TTC549 (cell line): ENCODE measurements around the gene NSUN6.

ENCODE experiments used
- FAIRE-seq: peaks from 2 replicates; lab custom pipeline; 2012; peaks lifted over from hg19 to GRCh38; lab: Jason Lieb, UNC

The NSUN6 gene

DNA sequence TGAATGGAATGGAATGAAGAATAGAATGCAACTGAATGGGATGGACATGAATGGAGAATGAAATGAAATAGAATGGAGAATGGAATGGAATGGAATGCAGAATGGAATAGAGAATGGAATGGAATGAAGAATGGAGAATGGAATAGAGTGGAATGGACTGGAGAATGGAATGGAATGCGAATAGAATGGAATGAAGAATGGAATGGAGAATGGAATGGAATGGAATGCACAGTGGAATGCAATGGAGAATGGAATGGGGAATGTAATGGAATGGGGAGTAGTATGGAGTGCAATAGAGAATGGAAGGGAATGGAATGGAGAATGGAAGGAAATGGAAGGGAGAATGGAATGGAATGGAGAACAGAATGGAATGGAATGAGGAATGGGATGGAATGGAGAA is 93.4 kb downstream of the NSUN6 start:
- FAIRE-seq: no peak

DNA sequence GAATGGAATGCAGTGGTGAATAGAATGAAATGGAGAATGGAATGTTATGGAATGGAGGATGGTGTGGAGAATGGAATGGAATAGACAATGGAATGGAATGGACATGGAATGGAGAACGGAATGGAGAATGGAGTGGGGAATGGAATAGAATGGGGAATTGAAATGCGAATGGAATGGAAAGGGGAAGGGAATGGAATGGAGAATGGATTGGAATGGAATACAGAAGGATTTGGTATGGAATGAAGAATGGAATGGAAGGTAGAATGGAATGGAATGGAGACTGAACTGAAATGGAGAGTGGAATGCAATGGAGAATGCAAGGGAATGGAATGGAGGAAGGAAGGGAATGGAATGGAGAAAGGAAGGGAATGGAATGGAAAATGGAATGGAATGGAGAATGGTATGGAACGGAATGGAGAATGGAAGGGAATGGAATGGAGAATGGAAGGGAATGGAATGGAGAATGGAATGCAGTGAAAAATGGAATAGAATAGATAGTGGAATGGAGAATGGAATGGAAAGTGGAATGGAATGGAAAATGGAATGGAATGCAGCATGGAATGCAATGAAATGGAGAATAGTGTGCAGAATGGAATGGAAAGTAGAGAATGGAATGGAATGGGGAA is 94.8 kb downstream of the NSUN6 start:
- FAIRE-seq: no peak

DNA sequence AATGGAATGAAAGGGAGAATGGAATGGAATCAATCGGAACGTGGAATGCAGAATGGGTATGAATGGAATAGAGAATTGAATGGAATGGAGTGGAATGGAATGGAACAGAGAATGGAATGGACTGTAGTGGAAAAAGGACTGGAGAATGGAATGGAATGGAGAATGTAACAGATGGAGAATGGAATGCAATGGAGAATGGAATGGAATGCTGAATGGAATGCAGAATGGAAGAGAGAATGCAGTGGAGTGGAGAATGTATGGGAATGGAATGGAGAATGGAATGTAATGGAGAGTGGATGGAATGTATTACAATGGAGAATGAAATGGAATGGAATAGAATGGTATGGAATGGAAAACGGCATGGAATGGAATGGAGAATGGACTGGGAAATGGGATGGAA is 96.9 kb downstream of the NSUN6 start:
- FAIRE-seq: no peak

DNA sequence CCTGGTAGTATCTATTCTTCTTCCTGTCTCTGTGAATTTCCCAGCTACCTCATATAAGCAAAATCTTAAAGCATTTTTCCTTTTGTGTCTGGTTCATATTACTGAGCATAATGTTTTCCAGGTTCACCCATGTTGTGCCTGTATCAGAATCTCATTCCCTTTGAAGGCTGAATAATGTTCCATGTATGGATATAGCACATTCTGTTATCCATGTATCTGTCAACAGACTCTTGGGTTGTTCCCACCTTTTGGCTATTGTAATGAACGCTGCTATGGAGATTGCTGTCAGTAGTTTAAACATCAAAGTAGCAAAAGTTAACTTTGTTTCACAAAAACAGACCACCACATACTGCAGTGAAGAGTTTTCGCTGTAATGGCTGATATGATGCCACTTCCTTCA is 99.9 kb downstream of the NSUN6 start:
- FAIRE-seq: no peak

DNA sequence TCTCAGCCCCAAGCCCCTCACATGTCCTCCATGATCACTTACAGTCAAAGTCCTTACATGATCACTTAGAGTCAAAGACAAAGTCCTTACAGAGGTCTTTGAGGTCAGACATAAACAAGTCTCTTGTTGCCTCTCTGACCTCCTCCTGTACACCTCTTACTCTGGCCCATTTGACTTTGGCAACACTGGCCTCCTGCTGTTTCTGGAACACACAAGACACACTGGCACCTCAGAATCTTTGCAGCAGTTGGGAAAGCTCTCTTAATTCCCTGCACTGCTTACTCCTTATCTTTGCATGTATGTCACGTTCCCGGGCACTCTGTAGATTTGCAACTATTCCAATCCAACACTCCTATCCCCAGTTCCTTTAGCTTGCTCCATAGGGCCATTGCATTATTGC is 102.3 kb downstream of the NSUN6 start:
- FAIRE-seq: no peak

DNA sequence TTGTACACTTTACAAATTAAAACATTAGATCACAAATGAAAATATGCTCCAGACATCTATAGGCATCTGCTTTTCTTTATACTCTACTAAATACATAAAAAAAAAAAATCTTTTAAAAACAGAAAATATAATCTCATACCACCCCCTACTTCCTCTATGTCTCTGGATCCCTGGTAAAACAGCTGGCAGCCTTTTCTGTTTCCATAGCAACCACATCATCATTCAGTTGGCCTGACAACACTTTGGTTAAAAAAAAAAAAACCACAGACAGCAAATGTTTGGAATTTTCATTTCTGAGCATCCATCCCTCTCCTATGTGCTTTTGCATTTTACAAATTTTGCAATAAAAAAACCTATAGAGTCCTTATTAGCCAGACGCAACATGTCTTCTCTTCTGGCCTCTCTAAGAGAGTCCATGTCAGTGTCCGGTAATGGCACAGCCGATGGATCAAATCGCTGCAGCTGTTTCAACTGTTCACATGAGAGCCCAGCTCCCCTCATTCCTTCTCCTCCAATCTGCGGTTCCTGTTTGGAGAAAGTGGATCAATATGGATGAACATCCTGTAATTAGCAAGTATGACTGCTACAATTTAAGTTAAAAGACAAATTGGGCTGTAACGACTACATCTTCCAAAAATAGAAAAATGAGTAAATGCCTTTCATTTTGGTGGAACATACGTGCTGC is 105.6 kb downstream of the NSUN6 start:
- no peak for FAIRE-seq

DNA sequence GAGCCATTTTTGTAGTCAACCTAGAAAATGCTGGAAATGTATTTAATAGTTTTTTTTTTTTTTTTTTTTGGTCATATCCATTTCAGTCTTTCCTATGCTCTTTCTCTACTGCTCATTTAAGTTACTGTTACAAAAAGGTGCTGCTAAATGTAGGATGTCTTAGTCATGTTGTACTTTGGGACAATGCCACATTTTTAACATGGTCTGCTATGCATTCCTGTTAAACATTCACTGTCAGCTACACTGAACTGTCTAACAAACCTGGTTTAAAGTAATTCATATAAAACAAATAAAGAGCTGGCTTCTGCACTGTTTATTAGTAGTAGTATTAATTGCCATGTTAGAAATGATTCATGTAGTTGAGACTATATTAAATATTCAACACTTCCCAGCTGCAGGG is 108.6 kb downstream of the NSUN6 start:
- no peak for FAIRE-seq

DNA sequence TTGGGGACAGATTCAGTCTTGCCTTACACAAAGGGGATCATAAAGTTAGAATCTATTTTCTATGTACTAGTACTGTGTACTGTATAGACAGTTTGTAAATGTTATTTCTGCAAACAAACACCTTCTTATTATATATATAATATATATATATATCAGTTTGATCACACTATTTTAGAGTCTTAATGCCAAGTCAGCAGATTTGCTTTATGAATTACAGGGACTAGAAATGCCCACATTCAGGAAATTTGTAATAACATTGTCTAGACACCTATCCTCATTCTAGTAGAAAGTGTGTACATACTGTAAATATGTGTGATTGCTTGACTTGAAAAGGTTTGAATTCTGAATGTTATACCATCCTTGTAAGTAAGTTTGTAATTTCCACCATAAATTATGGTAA is 111.2 kb downstream of the NSUN6 start:
- no peak for FAIRE-seq

DNA sequence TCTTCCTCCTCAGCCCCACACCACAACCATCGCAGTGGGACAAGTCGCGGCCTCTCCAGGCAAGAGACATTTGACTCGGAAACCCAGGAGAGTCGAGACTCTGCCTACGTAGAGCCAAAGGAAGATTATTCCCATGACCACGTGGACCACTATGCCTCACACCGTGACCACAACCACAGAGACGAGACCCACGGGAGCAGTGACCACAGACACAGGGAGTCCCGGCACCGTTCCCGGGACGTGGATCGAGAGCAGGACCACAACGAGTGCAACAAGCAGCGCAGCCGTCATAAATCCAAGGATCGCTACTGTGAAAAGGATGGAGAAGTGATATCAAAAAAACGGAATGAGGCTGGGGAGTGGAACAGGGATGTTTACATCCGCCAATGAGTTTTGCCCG is 112.1 kb downstream of the NSUN6 start:
- FAIRE-seq: no peak

DNA sequence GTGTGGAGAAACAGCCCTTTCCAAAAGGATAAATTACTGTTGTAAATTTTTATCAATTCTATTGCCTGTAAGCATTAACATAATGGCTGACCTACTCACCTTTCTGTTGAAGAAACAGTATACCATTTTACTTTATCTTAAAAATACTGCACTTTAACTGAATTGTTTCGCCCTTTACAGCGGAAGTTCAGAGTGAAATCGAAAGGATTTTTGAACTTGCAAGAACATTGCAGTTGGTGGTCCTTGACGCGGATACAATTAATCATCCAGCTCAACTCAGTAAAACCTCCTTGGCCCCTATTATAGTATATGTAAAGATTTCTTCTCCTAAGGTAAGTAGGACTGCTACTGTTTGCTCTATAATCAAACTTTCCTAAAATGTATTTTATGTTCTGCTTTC is 117.5 kb downstream of the NSUN6 start:
- no peak for FAIRE-seq

DNA sequence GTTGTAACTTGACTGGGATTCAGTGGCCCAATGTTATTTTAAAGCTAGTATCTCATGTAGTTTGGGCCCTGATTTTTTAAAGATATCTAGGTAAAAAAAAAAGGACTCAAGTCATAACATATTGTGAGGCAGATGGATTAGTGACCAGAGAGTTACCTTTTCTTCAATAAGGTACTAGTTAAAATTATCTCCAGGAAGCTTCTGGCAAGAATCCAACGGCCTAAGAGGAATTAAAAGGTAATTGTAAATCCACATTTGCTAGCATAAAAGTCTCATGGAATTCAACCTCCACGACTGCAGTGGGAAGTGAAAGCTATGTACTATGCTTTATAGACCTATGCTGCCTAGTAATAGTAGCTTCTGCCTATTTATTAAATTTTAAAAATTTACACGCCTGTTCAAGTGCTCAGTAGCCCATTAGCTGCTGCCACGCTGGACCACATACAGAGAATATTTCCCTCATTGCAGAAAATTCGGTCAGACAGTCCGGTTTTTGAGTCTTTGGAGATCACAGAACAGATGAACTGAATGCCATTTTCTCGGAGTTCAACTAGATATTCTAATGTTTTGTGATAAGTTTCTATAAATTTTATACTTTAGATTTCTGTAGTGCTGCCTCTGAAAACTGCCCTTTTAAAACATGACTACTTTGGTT is 118.4 kb downstream of the NSUN6 start:
- no peak for FAIRE-seq

DNA sequence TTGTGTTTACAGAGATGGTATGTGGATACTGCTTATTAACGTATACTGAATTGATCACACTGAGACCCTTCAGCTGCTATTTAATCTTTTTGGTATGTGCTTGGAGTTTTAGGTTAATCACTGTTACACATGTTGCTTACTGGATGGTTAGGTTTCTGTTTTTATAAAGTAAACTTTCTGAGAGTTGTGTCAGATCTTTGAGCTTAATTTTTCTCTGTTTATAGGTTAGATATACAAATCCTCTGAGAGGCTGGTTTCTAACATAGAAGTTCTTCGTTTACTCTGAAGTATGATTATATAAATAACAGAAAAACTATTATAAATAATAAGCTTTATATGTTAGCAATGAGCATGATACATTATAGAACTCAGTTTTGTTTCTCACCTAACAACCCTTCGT is 123.1 kb downstream of the NSUN6 start:
- no peak for FAIRE-seq

DNA sequence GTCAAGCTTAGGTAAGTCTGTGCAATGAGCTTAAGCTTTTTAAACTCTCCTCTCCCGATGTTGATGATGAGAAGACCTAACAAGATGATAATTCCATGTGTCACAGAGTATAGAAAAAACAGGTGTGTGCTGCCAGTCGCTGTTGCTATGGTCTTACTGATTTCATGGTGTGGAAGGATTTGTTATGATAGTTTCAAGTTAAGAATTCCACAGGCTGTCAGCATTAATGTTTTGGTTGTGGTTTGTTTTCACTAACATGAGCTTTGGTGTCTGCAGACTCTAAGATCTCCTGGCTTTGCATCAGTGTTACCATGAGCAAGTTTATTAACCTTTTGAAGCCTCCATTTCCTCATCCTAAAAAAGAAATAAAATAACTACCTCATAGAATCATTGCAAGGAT is 123.7 kb downstream of the NSUN6 start:
- FAIRE-seq: no peak

DNA sequence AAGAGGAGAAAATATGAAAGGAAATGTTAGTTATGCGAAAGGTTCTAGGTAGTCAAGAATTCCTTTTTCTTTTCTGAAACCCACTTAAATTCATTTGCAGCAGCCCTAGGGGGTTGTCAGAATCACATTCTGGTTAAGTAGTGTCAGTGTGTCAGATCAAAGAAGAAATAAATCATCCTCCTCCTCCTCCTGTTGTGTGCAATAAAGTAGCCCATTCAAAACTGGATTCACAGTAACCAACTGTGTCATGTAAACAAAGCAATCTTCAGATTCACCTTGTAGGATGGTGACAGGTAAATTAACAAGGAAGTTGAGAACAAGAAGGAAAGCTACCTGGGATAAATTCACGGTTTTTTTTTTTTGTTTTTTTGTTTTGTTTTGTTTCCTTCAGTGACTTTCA is 127.5 kb downstream of the NSUN6 start:
- FAIRE-seq: no peak

DNA sequence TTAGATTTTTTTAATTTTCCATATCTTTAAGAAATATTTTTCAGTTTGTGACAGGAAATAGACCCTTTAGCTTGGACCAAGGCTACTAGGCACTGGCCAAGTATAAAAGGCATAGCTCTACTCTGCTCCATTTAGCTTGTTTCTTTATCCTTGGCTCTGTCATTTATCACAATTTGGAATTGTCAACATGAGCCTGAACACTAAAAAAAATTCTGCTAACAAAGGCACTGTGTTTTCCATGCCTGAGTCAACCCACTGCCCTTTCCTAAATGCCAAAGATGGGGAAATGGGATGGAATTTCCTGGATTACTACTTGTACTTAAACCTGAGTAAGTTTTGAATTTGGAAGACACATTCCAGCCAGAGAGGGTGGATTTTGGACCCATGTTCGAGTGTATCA is 128.4 kb downstream of the NSUN6 start:
- no peak for FAIRE-seq

DNA sequence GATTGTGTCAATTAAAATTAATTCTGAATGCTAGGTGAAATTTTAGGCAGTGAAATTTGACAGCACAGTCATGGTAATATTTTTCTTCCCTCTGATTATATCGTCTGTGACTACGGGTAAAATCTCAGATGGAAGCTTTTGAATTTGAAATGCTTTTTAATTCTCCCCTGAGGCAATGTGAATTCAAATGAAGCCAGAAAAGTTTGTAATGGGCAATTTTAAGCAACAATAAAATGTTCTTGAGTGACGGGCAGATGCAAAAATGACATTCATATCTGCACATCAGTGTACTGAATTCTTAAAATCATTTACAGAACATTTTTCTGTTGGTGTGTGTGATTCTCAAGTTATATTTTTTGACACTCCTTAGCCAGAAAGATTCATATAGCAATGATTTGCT is 134.5 kb downstream of the NSUN6 start:
- no peak for FAIRE-seq

DNA sequence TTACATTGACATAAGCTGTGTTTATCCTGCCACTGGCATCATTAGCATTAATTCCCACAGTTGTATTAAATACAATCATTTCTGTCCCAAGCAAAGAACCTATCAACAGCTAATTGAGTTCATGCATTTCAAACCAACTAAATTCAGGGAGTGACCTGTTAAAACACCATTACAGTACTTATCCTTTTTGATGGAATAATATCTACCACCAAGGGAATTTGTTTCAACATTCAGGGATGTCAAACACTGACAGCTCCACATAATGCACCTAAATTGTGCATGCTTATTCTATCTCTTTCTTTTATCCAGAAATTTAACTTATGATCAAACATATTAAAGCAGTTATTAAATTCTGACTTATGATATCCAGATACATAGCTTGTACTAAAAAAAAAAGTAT is 136.8 kb downstream of the NSUN6 start:
- FAIRE-seq: no peak

DNA sequence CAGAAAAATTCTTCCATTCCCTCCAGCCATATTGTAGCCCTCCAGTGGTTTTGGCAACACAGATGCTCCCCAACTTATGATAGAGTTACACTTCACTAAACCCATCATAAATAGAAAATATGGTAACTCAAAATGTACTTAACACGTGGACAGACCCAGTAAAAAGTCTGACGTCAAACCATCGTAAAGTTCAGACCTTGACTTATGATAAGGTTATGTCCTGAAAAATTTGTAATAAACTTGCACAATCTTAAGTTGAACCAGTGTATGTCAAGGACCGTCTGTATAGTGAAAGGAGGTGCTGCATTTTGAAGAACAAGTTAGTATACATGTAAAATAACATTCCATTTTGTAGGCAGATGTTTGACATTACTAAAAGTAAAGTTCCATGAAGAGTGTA is 142.8 kb downstream of the NSUN6 start:
- FAIRE-seq: no peak

DNA sequence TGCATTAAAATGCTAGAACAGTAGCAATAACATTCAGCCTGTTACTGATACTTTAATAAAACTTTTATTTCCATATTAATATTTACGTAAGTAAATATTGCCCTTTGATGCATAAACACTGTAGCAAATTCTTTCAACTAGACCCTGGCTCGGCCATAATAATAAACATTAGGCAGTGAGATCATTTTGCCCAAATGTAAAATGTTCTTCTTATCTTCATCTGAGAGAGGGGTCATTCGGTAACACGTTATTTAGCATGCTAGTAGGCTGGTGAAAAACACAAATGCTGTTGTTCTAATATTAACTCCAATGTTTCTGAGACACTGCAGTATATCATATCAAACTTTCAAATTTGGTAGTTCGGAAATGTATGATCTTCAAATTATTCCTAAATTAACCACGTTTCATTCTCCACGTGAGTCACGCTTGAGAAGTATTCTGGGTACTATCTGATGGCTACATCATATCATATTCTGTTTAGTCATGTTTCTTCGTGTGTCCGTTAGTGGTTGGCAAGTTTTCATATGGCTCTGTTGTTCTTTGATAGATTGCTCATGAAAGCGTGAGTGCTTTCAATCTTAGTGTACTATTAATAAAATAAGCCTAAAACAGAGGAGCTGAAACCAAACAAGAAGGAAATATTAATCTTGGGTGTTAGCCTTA is 145.8 kb downstream of the NSUN6 start:
- no peak for FAIRE-seq

DNA sequence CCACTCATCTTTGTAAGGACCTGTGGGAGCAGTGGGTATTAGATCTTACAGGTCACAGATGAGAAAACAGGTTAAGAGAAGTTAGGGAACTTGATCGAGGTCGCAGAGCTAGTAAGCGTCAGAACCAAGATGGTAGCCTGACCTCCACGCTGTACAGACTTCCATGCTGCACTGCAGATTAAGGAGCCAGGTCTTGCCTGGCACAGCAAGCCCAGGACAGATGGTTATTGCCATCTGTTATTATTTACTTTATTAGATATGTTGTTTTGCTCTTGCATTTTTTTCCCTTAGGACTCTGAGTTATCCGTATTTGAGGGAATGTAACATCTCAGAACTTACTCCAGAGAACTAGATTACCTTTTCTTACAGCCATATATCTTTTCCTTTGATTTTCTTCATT is 147.2 kb downstream of the NSUN6 start:
- no peak for FAIRE-seq

DNA sequence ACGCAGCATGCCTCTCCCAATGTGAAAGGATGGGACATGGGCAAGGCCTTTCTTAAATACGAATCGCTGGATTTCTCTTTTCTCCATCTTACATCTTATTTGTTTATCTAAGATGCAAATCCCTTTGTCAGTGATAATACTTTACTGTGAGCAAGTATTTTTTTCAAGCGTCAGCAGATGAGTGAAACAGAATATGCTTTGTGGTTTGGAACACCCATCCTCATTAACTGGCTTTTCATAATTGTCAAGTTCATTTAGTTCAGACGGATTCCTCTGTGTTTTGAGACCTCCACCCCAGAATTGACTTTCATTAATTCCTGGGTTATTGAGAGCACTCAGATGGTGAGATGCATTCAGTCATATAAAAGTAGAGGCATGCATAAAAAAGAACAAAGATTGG is 149.8 kb downstream of the NSUN6 start:
- FAIRE-seq: no peak

DNA sequence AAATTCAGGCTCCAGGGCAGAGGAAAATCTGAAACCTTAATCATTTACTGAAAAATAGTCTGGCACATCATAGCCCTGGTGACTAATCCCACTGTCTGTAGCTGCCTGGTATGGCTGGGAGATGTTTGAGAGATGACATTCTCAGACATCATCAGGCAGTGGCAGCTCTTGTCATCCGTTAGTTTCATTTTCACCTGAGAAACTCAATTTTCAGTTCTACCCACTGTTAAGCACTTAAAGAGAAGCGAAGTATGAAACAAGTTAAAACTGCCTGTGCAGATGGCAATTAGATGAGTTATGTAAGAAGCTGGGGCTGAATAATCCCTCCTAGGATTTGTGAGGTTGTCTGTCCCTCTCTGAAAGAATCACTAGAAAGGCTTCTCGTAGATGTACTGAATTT is 150.2 kb downstream of the NSUN6 start:
- FAIRE-seq: no peak

DNA sequence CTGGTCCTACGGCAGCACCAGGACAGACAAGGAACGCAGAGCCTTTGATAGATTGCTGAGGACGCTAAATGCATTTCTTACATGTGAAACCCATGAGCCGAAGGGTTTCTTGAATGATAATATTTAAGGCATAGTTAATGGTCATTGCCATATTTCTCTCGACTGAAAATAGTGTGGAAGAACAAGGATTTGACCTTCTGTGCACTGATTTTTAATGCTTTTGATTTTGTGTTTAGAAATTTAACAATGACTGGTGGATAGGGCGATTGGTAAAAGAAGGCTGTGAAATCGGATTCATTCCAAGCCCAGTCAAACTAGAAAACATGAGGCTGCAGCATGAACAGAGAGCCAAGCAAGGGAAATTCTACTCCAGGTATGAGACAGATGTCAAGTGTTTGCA is 150.8 kb downstream of the NSUN6 start:
- FAIRE-seq: no peak

DNA sequence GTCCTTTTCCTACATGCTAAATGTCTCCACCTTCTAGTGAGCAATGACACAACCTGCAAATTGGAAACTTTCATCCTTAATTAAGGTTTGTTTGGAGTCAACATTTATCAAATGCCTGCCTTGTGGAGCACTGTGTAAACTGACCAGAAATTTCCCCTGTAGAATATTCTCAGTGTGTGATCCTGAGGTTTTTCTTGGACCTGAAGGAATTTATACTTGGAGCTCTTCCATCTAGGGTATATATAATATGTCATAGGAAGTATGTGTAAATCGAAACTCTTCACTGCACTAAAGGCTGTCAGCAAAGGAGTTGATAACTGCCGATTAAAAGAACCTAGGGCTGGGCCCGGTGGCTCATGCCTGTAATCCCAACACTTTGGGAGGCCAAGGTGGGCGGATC is 152.4 kb downstream of the NSUN6 start:
- no peak for FAIRE-seq
